ENCODE results near the gene FOSL1. TPM values are rescaled to one million over a fixed set of nuclear protein-coding genes. Genes with fewer than 3 reads are reported as not detected.

The FOSL1 gene
- total and polyA plus RNA-seq, 4 donors = 0.17 to 0.20 TPM; not detected in 2

GRCh38 chr11:65885808-65886536 is 14.2 kb downstream of the FOSL1 start:
- Histone ChIP-seq H3K9me3 (ENCODE audit: control insufficient read depth in 4 of 4, low read length in 3 of 4) (no peaks in the 10 kb centered on the region), H3K27ac (ENCODE audit: low read depth in 1 of 2, low read length in 2 of 2) (no peak overlapping the region), H3K27me3 (ENCODE audit: control insufficient read depth in 4 of 4, insufficient read depth in 4 of 4, low read length in 3 of 4) (no peaks in the 10 kb centered on the region), H3K4me1 (ENCODE audit: control insufficient read depth in 4 of 4, insufficient read depth in 4 of 4, low read length in 3 of 4) (peaks cover 5 to 38% (median 25%) of the 10 kb centered on the region in 4 donors), H3K9ac (ENCODE audit: low read depth in 1 of 2, low read length in 2 of 2) (no peak overlapping the region), H3K36me3 (ENCODE audit: control insufficient read depth in 4 of 4, insufficient read depth in 3 of 4, low read depth in 1 of 4, low read length in 3 of 4) (peaks cover 2 to 12% (median 3%) of the 10 kb centered on the region in 4 donors), H3K4me3 (ENCODE audit: low read depth in 1 of 3, low read length in 3 of 3) (no peak overlapping the region)
- TF ChIP-seq SP1 (IDR thresholded peaks at IDR 0.05) = no peak
- no peak for TF ChIP-seq RAD21 (IDR thresholded peaks at IDR 0.05)
- no peak for TF ChIP-seq TAF1 (conservative IDR thresholded peaks at IDR 0.05)
- no peak for TF ChIP-seq JUND (IDR thresholded peaks at IDR 0.05)
- TF ChIP-seq NR2F2 (IDR thresholded peaks at IDR 0.05) = no peak
- TF ChIP-seq, protein P1, sequence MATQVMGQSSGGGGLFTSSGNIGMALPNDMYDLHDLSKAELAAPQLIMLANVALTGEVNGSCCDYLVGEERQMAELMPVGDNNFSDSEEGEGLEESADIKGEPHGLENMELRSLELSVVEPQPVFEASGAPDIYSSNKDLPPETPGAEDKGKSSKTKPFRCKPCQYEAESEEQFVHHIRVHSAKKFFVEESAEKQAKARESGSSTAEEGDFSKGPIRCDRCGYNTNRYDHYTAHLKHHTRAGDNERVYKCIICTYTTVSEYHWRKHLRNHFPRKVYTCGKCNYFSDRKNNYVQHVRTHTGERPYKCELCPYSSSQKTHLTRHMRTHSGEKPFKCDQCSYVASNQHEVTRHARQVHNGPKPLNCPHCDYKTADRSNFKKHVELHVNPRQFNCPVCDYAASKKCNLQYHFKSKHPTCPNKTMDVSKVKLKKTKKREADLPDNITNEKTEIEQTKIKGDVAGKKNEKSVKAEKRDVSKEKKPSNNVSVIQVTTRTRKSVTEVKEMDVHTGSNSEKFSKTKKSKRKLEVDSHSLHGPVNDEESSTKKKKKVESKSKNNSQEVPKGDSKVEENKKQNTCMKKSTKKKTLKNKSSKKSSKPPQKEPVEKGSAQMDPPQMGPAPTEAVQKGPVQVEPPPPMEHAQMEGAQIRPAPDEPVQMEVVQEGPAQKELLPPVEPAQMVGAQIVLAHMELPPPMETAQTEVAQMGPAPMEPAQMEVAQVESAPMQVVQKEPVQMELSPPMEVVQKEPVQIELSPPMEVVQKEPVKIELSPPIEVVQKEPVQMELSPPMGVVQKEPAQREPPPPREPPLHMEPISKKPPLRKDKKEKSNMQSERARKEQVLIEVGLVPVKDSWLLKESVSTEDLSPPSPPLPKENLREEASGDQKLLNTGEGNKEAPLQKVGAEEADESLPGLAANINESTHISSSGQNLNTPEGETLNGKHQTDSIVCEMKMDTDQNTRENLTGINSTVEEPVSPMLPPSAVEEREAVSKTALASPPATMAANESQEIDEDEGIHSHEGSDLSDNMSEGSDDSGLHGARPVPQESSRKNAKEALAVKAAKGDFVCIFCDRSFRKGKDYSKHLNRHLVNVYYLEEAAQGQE (IDR thresholded peaks at IDR 0.05) = no peak
- TF ChIP-seq, protein P2, sequence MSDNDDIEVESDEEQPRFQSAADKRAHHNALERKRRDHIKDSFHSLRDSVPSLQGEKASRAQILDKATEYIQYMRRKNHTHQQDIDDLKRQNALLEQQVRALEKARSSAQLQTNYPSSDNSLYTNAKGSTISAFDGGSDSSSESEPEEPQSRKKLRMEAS (IDR thresholded peaks at IDR 0.05) = no peak
- no peak for TF ChIP-seq FOXA1 (IDR thresholded peaks at IDR 0.05)
- TF ChIP-seq HNF4G (IDR thresholded peaks at IDR 0.05) = no peak
- TF ChIP-seq EGR1 (IDR thresholded peaks at IDR 0.05; ENCODE audit: low read depth in 2 of 2) = no peak
- no peak for TF ChIP-seq RXRA (IDR thresholded peaks at IDR 0.05)
- DNase-seq (ENCODE audit: low spot score) = no peak
- WGBS = 84% methylated on average over 12 of the region's 12 CpGs

DNA sequence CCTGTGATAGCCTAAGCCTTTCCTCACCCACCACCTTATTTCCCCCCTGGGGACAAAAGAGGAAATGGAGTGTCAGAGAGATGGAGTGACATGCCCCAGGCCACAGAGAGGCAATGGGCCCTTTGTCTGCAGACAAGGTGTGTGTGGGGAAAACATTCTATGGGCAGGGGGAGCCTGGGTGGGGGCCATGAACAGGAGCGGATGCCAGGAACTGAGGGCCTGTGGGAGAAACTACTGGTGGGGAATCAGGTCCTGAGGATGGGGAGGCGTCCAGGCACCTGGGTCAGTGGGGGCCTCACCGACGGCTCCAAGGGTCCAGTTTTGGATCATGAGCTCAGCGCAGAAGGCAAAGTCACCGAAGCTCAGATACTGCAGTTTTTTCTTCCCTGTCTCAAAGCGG is 15.0 kb downstream of the FOSL1 start:
- H3K4me1 ChIP-seq (ENCODE audit: control insufficient read depth in 4 of 4, insufficient read depth in 4 of 4, low read length in 3 of 4) = peaks cover 5 to 34% (median 23%) of the 10 kb centered on the region in 4 donors
- TF ChIP-seq HNF4A (conservative IDR thresholded peaks at IDR 0.05) = no peak
- no peak overlapping the region for H3K4me3 ChIP-seq (ENCODE audit: low read depth in 1 of 3, low read length in 3 of 3)
- H3K9ac ChIP-seq (ENCODE audit: low read depth in 1 of 2, low read length in 2 of 2) = no peak overlapping the region
- no peaks in the 10 kb centered on the region for H3K27me3 ChIP-seq (ENCODE audit: control insufficient read depth in 4 of 4, insufficient read depth in 4 of 4, low read length in 3 of 4)
- DNase-seq (ENCODE audit: low spot score) = no peak
- H3K27ac ChIP-seq (ENCODE audit: low read depth in 1 of 2, low read length in 2 of 2) = no peak overlapping the region
- H3K36me3 ChIP-seq (ENCODE audit: control insufficient read depth in 4 of 4, insufficient read depth in 3 of 4, low read depth in 1 of 4, low read length in 3 of 4) = peaks cover 2 to 12% (median 3%) of the 10 kb centered on the region in 4 donors
- WGBS = 95% methylated on average over 7 of the region's 7 CpGs
- H3K9me3 ChIP-seq (ENCODE audit: control insufficient read depth in 4 of 4, low read length in 3 of 4) = no peaks in the 10 kb centered on the region

DNA sequence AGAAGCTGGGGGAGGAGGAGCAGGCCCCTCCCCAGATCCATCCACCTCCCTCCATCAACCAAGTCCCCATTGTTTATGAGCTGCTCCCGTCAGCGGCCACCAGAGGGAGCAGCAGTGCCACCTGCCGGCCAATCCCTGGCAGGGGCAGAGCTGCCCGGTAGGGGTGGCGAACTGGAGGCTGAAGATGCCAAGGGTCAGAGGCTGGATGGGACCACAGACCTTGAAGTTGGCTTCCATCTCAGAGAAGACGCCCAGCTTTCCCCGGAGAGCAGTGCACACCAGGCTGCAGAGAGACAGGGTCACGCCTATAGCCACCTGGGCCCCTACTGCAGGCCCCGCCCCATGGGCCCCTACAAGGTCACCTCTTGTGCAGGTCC is 15.5 kb downstream of the FOSL1 start:
- Histone ChIP-seq H3K4me3 (ENCODE audit: low read depth in 1 of 3, low read length in 3 of 3) (no peak overlapping the region), H3K9me3 (ENCODE audit: control insufficient read depth in 4 of 4, low read length in 3 of 4) (no peaks in the 10 kb centered on the region), H3K36me3 (ENCODE audit: control insufficient read depth in 4 of 4, insufficient read depth in 3 of 4, low read depth in 1 of 4, low read length in 3 of 4) (peaks cover 2 to 12% (median 3%) of the 10 kb centered on the region in 4 donors), H3K27me3 (ENCODE audit: control insufficient read depth in 4 of 4, insufficient read depth in 4 of 4, low read length in 3 of 4) (no peaks in the 10 kb centered on the region), H3K9ac (ENCODE audit: low read depth in 1 of 2, low read length in 2 of 2) (no peak overlapping the region), H3K27ac (ENCODE audit: low read depth in 1 of 2, low read length in 2 of 2) (no peak overlapping the region), H3K4me1 (ENCODE audit: control insufficient read depth in 4 of 4, insufficient read depth in 4 of 4, low read length in 3 of 4) (peaks cover 5 to 31% (median 19%) of the 10 kb centered on the region in 4 donors)
- peak; percentile 82 for DNase-seq (ENCODE audit: low spot score)
- 23% methylated on average over 9 of the region's 9 CpGs for WGBS
- TF ChIP-seq FOXA1 (IDR thresholded peaks at IDR 0.05) (no peak), FOXA2 (IDR thresholded peaks at IDR 0.05) (no peak), HNF4G (IDR thresholded peaks at IDR 0.05) (no peak), GABPA (IDR thresholded peaks at IDR 0.05 in 1 of 2, conservative IDR thresholded peaks at IDR 0.05 in 1 of 2) (peak in 1 of 2 donors; percentile 30), TAF1 (conservative IDR thresholded peaks at IDR 0.05) (no peak), ZBTB33 (IDR thresholded peaks at IDR 0.05) (no peak), YY1 (IDR thresholded peaks at IDR 0.05) (no peak), EGR1 (IDR thresholded peaks at IDR 0.05; ENCODE audit: low read depth in 2 of 2) (no peak), SP1 (IDR thresholded peaks at IDR 0.05) (no peak), NR2F2 (IDR thresholded peaks at IDR 0.05) (peak; percentile 68), RXRA (IDR thresholded peaks at IDR 0.05) (peak in 1 of 2 donors; percentile 55), RAD21 (IDR thresholded peaks at IDR 0.05) (peak; percentile 92 to 96), HNF4A (conservative IDR thresholded peaks at IDR 0.05) (no peak), JUND (IDR thresholded peaks at IDR 0.05) (no peak)
- TF ChIP-seq, protein P3, sequence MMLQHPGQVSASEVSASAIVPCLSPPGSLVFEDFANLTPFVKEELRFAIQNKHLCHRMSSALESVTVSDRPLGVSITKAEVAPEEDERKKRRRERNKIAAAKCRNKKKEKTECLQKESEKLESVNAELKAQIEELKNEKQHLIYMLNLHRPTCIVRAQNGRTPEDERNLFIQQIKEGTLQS (IDR thresholded peaks at IDR 0.05) = no peak
- TF ChIP-seq, protein P4, sequence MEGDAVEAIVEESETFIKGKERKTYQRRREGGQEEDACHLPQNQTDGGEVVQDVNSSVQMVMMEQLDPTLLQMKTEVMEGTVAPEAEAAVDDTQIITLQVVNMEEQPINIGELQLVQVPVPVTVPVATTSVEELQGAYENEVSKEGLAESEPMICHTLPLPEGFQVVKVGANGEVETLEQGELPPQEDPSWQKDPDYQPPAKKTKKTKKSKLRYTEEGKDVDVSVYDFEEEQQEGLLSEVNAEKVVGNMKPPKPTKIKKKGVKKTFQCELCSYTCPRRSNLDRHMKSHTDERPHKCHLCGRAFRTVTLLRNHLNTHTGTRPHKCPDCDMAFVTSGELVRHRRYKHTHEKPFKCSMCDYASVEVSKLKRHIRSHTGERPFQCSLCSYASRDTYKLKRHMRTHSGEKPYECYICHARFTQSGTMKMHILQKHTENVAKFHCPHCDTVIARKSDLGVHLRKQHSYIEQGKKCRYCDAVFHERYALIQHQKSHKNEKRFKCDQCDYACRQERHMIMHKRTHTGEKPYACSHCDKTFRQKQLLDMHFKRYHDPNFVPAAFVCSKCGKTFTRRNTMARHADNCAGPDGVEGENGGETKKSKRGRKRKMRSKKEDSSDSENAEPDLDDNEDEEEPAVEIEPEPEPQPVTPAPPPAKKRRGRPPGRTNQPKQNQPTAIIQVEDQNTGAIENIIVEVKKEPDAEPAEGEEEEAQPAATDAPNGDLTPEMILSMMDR (IDR thresholded peaks at IDR 0.05; ENCODE audit: low read depth, low read length, missing input control) = peak; percentile 97
- TF ChIP-seq, protein P2 (IDR thresholded peaks at IDR 0.05) = no peak

Measured in liver (tissue), 9 donors.